Measurements from ENCODE around the gene PVALB.

PVALB gene

DNA sequence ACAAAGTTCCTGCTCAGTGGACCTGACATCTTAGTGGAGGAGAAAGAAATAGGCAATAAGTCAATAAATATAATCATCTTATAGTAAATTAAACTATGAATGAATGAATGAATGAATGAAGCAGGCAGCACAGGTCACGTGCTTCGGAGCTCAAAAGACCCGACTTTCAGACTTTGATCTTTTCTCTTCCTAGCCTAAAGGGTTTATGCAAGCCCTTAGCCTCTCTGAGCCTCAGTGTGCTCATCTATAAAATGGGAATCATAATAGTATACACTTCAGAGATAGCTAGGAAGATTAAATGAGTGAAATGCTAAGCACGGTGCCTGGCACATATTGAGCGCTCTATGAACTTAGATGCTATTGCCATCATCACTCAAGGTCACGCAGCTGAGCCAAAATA lies 7.5 kb downstream of the PVALB start:
- no peak for DNase-seq

DNA sequence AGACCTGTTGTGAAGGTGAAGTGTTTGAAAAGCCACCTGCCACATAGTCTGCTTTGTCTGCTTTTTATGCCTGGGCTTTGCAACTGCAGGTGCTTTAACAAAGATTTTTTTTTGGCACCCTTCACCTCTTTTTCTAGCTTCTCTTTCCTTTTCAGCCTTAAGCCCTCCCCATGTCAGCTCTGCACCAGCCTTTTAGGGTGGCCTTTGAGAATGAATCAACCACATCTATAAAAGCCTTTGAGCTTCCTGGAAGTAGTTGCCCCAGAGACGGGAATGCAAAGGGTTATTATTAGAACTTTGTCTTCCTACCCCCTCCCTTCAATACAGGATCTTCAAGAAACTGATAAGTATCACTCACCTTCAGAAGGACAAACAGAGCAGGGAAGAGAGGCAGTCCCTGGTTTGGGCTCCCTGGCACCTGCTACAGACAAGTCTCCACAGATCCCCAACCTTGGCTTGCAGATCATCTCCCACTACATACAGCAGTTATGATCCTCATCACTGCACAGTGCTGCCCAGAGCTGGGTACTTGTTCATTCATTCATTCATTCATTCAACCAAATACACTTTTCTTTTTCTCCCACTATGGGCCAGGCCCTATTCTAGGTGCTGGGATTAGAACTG lies 8.0 kb downstream of the PVALB start:
- DNase-seq = no peak

DNA sequence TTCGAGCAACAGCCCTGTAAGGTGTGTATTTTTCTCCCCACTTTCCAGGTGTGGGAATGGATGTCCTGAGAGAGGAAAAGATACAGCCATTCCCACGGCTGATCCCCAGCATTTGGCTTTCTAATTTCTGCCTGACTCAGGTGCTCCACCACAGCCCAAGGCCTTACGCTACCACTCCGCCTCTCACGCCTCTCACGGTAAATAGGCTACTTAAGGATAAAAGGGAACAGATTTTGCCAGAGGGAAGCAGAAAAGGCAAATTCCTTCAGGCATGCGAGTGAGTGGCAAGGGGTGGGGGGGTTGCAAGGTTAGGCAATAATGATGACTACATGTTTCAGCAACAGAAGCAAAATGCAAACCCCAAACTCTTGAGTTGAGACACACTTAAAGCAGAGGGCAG lies 9.2 kb downstream of the PVALB start:
- no peak for DNase-seq

DNA sequence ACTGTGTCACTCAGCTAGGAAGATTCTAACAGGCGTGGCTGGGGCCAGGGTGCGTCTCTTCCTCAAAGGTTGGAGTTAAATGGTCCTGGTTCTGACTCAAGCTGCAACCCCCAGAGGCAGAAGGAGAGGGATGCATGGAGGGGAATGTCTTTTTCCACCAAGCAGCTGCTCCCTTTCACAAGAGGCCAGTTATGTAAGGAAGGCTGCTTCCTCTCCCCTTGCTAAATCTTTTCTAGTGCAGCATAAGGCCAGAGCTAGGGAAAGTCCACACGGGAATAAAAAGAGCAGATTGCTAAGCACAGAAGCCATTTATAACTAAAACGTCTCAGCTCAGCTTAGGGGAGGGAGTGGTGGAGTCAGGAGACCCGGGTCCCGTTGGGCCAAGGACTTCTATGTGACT lies 10.0 kb downstream of the PVALB start:
- DNase-seq = no peak

DNA sequence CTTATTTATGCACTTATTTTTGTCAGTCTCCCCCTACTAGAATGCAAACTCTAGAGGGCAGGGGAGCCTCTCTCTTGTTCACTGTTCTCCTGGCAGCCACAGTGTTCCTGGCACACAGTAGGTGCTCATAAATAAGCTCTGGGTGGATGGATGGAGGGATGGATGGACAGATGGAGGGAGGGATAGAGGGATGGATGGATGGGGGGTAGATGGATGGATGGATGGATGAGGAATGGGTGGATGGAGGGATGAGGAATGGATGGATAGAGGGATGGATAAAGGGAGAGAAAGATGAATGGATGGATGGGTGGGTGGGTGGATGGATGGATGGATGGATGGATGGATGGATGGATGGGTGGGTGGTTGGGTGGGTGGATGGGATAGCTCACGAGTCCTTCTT lies 13.5 kb downstream of the PVALB start:
- no peak for DNase-seq

DNA sequence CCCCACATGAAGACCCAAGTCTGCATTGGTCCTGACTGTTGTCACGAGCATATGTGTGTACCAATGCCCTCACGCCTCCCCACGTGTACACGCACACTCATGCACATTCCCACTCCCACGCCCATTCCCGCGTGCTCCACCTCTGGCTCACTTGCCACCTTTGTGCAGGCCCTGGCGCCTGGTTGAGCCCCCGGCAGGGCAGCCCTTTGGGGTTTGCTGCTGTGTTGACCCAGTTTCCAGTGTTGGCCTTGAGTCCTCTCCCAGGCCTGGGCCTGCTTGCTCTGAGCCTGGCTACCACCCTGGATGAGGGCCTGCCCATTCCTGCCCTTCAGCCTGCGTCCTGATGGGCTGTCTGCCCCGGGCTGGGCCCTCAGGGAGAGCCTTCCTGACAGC lies 18.2 kb downstream of the PVALB start:
- no peak for DNase-seq

DNA sequence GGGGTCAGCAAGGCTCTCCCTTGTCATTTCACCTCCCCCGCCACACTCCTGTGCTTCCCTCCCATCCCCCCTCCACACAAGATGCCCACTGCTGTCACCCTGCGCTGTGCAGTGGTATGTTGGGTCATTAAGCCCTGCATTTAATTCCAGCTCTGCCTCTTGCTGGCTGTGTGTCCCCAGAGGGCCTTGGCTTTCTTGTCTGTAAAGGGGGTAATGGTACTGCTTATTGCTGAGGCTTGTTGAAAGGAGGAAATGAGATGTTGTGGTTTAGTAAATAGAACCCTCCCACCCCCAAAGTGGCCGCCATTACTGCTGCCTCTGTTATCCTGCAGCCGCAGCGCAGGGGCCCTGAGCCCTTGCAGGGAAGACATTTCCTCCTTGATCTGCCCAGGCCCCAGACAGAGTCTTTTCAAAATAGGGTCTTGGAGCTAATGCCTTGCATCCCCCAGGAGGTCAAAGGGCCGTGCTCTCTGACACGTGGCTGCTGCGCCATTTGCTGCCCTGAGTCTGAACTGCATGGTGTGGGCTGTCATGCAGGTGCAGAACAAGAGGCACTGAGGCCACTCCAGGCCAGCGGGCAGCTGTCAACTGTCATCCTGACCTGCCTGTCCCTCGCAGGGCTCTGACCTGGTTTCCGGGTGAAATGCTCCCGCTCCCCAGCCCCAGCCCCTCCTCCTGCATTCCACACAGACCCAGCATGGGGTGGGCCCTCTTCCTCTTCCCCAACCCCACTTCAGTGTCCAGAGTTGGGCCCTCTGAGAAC lies 18.7 kb downstream of the PVALB start:
- no peak for DNase-seq

DNA sequence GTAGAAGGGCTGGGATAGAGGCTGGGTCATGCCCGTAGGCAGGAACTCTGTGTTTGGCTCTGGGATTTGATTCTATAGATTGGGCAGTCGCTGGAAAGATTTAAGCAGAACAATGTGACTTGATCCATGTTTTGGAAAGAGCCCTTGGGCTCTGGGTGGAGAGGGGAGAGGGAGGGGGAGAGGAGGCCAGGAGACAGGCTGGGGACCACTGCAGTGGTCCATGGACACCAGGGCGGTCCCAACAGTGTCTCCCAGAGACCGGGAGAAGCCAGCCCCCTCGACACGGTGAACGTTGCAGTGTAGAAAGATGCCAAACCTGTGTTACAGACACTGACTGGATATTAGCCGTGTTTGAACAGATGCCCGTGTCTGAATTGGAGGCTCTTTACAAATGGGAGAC lies 19.5 kb downstream of the PVALB start:
- DNase-seq = no peak

DNA sequence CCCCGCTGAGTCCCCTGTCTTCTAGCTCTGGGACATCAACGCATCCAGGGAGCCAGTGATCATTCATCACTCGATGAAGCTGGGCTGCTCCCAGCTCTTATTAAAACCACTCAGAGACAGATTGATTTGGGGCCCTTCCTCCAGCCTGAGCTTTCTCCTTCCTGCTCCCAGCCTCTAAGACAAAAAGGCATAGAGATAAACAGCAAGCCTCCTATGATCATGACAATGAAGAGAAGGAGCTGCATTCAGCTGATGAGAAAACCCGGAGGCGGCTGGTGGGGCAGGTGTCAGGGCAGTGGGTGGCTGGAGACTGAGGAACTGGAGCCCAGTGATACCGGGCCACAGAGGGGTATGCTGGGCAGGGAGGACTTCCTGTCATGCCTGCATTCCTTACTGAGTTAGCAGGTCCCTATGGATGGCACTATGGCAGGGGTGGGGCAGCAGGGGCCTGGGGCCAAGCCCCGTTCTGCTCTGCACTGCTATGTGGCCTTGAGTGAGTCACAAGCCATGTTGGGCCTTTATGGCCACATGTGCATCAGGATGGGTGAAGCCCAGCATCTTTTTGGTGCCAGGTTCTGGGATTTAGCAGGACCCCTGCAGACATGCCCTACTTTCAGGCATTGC lies 20.2 kb downstream of the PVALB start:
- DNase-seq = no peak

DNA sequence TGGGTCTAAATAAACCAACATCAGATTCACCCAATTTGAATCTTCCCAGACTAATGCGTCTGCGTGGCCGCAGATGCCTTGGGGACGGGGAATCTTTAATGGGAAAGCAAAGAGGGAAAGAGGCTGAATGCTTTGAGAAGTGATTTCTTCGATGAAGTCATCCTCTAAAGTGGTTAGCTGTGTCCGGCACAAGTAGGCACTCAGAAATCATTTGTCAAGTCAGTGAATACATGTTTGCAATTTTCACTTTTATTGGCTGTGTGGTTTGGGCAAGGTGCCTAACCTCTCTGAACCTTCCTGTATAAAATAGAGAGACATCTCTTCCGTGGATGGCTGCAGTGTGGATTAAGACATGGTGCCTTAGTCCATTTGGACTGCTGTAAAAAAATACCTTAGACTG lies 21.2 kb downstream of the PVALB start:
- no peak for DNase-seq

DNA sequence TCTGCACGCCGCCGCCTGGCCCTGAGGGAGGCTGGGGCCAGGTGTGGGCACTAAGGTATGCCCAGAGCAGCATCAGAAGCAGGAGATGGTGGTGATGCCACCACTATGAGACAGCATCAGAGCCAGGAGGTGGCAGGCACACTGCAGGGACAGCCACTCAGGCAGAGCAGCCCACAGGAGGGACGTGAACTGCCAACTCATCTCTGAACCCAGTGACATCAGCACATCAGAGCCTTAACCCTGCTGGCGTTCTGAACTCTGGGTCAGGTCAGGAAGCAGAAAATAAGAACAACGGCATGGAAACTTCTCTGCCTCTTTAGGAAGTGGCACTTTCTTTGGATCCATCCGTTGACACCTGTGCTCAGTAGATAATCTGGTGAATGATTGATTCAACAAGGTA lies 26.2 kb downstream of the PVALB start:
- peak; percentile 86 for DNase-seq

DNA sequence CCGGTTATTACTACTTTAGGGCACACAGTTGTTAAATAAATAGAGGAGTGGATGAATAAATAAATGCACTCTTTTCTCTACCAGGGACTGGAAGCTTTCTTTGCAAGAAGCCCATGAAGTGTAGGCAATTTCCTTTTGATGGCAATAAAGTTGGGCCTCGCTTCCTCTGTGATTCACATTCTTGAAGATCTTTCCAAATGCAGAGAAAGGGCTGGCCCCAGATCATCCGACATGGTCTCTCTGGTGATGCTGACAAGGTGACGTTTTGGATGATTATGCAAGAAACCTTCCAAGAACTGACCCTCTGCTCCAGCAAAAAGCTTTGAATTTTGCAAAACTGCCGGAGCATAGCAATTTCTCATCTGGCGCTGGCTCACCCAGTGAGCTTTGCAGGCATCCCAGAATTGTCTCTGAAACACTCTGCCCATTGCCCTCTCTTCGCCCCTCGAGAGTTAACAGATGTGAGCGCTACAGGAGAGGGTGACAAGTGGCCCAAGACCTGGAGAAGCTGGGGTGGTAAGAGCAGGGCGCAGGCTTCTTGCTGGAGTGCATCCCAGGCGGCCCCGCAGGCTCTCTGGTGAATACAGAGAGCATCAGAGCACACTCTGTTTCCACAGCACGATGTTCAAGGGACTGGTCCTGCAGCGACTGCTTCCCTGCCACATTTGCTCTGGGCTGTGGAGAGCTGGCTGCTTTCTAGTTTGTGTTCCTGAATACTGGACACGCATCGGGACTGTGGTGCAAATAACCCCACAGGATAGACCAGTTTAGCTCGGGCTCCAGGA lies 29.4 kb downstream of the PVALB start:
- DNase-seq = no peak

DNA sequence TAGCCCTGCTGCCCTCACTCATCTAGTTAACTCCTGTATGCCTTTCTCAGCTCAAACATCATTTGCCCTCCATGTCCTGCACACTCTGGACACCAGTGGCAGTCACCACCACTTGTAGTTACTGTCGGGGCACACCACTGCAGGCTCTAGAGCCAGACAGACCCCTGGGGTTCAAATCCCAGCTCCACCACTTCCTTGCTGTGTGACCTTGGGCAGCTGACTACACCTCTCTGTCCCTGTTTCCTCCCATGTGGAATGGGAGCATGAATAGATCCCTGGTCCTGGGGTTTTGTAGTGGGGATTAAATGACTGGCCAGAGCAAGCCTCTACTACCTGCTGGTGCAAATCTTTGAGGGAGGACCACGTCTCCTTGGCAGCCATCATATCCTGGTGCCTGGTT lies 33.1 kb downstream of the PVALB start:
- no peak for DNase-seq

DNA sequence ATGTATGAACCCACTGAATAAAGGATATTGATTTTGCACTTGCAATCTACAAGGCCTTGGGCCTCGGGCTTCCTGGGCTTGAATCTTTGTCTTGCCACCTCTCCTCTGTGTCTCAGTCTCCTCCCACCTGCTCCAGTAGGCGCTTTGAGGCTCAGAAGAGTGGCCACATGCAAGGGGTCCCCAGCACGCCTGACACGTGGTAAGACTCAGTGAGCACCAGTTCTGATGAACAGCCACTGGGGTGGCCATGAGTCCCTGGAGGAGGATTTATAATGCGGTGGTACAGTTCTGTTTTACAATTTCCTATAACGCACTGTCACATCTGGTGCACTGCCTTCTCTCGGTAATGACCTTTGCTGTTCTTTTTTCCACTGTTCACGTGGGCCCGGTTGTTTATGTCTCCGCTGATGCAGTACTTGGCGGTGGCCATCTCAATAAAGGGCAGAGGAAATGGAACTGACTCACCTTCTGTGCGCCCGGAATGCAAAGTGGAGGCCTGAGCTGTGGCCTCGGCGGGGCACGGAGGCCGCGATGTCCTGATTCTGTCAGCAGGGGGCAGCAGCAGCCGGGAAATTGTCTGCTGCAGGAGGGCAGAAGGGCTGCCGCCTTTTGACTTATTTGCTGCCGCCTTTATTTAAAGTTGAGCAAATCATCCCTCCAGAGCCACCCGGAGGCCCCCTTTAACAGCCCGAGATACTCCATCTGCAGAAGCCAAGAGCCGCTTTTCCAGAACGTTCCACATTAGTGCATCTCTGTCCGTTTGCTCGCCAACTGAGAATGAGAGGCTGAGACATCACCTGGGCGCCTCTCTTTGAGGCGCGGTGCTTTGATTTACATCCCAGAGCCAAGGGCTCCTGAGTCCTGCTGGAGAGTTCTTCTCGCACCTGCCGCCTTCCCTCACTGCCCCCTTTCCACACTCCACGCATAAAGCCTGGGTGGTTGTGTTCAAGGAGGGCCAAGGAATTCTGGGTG lies 34.9 kb downstream of the PVALB start:
- DNase-seq = peak; percentile 92

DNA sequence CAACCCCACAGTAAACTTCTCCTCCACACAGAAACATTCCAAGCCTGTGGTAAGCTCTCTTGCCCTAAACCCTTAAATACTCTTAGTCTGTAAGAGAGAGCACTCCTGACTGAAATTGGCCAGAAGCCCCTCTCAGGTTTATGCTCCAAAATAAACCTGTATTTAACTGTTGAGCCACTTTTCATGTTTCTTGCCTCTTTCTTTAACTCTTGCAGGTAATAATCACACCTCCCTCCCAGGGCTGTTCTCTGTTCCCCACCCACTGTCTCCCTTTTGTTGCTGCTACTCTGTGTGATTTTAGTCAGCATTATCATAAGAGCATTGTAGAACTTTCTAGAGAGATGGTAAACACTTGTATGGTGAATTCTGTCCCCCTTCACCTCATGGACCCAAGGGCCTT lies 38.8 kb downstream of the PVALB start:
- DNase-seq = no peak

DNA sequence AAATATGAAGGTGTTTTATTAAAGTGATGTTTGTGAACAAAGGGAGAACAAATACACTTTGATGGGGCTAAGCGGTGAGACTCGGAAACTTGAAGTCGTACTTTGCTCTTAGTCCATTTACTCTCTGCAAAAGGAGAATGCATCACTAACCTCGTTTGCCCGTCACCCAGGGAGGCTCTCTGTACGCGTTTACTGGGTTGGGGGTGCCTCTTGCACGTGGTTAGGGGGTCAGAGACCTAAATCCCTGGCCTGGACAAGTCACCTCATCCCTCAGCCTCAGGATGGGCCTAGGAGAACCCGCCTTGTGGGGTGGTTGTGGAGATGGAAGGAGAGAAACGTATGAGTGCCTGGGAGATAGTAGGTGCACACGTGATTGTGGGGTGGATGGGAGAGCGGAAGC lies 40.1 kb downstream of the PVALB start:
- no peak for DNase-seq

DNA sequence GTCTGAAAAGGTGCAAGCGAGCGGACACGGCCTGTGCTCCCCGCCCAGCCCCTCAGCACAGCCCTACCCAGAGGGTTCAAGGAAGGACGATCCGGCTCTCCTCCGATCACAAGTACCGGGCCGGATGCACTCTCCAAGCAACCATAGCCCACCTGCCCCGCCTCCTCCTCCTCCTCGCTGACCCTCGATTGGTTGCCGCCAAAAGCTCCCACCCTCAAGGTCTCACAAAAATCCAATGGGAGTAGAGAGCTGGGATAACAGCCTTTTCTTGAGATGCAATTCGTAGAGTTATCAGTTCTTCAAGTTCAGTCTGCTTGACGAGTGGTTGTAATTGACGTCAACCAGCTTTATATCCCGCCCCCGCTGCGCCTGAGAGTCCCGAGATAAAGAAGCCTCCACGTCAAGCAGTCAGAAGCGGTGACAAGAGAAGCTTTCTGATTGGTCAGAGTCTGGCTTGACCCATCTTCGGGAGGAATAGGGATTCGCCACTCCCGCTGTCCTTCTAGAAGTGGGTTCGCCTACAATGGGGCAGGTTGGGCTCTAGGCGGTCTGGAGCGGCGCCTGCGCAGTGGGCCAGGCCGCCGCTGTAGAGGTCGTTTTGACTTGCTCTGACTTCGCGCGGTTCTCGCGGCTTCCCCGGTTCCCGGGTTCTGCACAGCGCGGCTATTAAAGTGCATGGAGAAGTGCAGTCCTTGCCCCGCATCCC lies 40.7 kb downstream of the PVALB start, which contains the start of gene IFT27:
Gene IFT27 (minus strand): TSS at position 156 of the 706 bp plus-strand sequence. CDS start 412 bp downstream, outside the sequence.
- DNase-seq = peak; percentile 100

DNA sequence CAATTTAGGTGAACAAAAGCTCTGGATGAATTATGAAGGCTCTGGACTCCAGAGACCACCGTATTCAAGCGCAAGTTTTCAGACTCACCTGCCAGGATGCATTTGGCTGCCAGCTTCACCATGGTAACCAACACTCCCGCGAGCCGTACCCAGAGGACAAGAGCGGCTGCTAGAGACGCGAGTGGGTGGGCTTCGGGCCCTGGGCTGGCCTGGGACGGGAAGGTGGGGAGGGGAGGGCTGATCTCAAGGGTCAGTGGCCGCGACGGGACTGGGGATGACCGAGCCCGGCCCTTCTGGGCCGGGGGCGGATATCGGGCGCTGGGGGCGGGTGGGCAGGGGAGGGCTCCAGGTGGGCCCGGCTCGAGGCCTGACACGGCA lies 41.3 kb downstream of the PVALB start:
- DNase-seq = peak; percentile 34

DNA sequence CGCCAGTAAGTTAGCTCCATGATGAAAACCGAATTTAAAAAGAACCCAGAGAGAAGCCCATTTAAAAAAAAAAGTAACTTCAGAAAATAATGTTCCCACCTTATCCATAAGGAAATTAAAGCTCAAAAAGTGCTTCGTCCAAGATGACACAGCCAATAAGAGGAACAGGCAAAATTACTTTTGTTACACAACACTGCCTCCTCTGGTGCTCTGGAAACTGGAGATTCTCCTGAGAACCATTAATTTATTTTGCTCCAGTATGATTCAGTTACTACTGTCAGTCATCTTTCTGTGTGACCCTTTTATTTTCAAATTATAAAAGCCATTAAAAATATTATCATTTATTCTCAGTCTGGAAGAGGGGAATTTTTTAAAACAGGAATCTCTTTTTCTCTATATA lies 42.9 kb downstream of the PVALB start:
- DNase-seq = no peak

DNA sequence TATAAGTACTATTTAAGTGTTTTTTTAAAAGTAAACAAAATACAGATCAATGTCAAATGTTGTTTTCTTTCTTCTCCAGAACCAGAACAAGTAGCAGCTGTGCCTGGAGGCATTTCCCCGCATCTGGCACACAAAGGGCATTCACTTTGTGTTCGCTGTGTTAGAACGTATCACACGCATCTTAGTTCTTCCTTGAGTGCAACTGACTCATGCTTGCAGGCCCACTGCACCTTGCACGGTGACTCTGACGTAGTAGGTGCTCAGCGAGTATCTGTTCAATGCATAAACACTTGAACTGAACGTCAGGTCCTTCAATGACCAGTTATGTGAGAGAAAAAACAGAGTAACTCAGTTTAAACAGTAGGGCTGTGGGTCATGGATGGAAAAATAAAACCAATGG lies 44.4 kb downstream of the PVALB start:
- DNase-seq = no peak

DNA sequence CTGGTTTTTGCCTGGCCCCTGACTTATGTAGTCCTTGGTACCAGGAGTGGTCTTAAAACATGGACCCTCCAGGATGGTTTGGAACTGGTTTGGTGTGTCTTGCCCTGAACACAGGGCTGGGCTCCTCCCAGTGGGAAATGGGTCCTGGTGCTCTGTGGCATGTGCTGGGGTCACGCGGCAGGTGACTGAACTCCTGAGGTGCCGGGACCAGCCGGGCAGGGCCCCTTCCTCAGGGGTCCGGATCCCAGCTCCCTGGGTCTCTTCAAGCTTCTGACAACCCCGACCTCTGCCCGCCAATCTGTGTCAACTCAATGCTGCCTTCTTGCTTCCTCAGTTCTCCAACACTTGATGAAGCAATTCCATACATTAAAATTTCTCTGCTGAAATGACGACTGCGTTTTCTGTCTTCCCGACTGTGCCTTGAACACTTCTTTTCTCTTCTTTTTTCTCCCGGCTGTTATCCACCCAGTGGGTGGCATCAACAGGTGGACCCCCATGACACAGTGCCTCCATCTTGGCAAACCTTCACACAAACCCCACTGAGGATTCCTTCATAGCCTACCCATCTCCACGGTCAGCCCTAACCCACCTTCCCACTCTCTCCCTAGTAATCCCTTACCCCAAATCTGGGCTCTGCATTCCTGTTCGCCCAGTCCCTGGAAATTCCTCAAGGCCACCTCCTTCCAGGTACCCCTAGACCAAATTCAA lies 45.3 kb downstream of the PVALB start:
- DNase-seq = no peak
